Glutamatergic neuron (in vitro differentiated cells): ENCODE measurements around the gene KIAA1217. TPM values are rescaled to one million over a fixed set of nuclear protein-coding genes. Genes with fewer than 3 reads are reported as not detected.

Experiments
- DNase-seq: peaks from one replicate; pipeline ENCODE4 v3.0.0; 2022
- H3K27ac Mint-ChIP-seq: one replicate; pipeline ENCODE4 v1.8.0; 2020; ENCODE audit warnings: mild to moderate bottlenecking, mixed read lengths, inconsistent platforms; ENCODE audit not compliant: unreplicated experiment
- H3K27me3 Mint-ChIP-seq: one replicate; pipeline ENCODE4 v1.8.0; 2020; ENCODE audit warnings: mild to moderate bottlenecking, moderate library complexity, mixed read lengths, inconsistent platforms; ENCODE audit not compliant: unreplicated experiment
- H3K36me3 Mint-ChIP-seq: one replicate; pipeline ENCODE4 v1.8.0; 2020; ENCODE audit warnings: mild to moderate bottlenecking, mixed read lengths, inconsistent platforms; ENCODE audit not compliant: unreplicated experiment
- H3K4me1 Mint-ChIP-seq: one replicate; pipeline ENCODE4 v1.8.0; 2020; ENCODE audit warnings: mild to moderate bottlenecking, low read depth, mixed read lengths, inconsistent platforms; ENCODE audit not compliant: unreplicated experiment
- H3K4me3 Mint-ChIP-seq: one replicate; pipeline ENCODE4 v1.8.0; 2020; ENCODE audit warnings: mild to moderate bottlenecking, mixed read lengths, inconsistent platforms; ENCODE audit not compliant: unreplicated experiment
- H3K9me3 Mint-ChIP-seq: one replicate; pipeline ENCODE4 v1.8.0; 2020; ENCODE audit warnings: mild to moderate bottlenecking, moderate library complexity, mixed read lengths, inconsistent platforms; ENCODE audit not compliant: unreplicated experiment
- total RNA-seq: library from RNA; stranded (reverse); fragmentation: NEBNext Ultra II Directional; extraction: Animal tissue kit (Norgen Biotek cat#: 25700); gene quantifications from one replicate; pipeline ENCODE4 v1.2.1, GENCODE V29; 2021; ENCODE audit not compliant: unreplicated experiment
- TF ChIP-seq, protein P1 (sequence below): fragments of 200-600 bp; sonication (generic); IDR thresholded peaks from one replicate; pipeline ENCODE4 v1.5.0; 2021; ENCODE audit not compliant: partially characterized antibody, unreplicated experiment

The KIAA1217 gene
- total RNA-seq, 1 donor from 2014 or later = 4.4 TPM

DNA sequence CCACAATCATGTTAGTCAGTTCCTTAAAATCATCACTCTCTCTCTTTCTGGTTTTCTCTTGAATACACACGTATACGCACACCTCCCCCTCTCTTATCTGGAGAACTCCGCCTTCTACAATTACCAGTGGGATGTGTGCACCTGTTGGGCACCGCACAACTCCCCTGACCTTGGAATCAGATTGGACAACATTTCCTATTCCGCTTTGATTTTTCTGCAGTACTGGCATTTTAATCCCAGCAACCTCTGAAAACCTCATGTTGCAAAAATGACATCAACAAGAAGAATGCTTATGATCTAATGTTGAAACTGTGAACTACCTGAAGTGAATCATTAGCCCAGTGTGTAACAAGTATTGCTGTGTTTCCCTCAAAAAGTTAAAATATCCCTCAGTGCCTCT is 109.6 kb downstream of the KIAA1217 start:
- Mint-ChIP-seq H3K27me3 (no peaks in the 10 kb centered on the region), H3K36me3 (no peaks in the 10 kb centered on the region), H3K27ac (peak overlapping the region; percentile 62), H3K9me3 (peaks cover 2% of the 10 kb centered on the region), H3K4me3 (no peak overlapping the region), H3K4me1 (peaks cover under 1% of the 10 kb centered on the region)
- no peak for DNase-seq
- TF ChIP-seq, protein P1, sequence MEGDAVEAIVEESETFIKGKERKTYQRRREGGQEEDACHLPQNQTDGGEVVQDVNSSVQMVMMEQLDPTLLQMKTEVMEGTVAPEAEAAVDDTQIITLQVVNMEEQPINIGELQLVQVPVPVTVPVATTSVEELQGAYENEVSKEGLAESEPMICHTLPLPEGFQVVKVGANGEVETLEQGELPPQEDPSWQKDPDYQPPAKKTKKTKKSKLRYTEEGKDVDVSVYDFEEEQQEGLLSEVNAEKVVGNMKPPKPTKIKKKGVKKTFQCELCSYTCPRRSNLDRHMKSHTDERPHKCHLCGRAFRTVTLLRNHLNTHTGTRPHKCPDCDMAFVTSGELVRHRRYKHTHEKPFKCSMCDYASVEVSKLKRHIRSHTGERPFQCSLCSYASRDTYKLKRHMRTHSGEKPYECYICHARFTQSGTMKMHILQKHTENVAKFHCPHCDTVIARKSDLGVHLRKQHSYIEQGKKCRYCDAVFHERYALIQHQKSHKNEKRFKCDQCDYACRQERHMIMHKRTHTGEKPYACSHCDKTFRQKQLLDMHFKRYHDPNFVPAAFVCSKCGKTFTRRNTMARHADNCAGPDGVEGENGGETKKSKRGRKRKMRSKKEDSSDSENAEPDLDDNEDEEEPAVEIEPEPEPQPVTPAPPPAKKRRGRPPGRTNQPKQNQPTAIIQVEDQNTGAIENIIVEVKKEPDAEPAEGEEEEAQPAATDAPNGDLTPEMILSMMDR = no peak

GRCh38 chr10:24320373-24320772 is 111.4 kb downstream of the KIAA1217 start:
- H3K9me3 Mint-ChIP-seq = peaks cover 4% of the 10 kb centered on the region
- H3K4me3 Mint-ChIP-seq = no peak overlapping the region
- DNase-seq = no peak
- TF ChIP-seq, protein P1 = no peak
- H3K4me1 Mint-ChIP-seq = no peaks in the 10 kb centered on the region
- H3K27ac Mint-ChIP-seq = no peak overlapping the region
- no peaks in the 10 kb centered on the region for H3K27me3 Mint-ChIP-seq
- H3K36me3 Mint-ChIP-seq = no peaks in the 10 kb centered on the region

DNA sequence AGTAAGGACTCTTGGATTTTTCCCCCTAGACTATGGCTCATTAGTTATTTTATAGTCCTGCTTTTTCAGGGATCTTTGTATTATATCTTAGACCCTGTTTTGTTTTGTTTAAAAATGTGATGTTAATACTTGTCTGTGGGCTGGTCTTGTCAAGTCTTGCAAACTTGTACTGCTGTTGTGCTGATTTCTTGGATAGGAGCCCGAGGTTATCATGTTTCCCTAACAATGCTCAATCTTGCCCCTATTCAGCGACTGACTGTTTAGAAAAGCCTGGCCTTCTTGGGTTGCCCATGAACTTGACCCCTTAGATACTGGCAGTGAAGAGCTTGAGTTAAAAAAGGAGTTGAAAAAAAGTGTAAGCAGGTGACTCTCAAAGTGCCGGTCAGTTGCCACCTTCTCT is 115.7 kb downstream of the KIAA1217 start:
- Mint-ChIP-seq H3K4me1 (no peaks in the 10 kb centered on the region), H3K36me3 (no peaks in the 10 kb centered on the region), H3K27me3 (no peaks in the 10 kb centered on the region), H3K4me3 (no peak overlapping the region), H3K9me3 (peaks cover 2% of the 10 kb centered on the region), H3K27ac (no peak overlapping the region)
- no peak for DNase-seq
- TF ChIP-seq, protein P1 = no peak

GRCh38 chr10:24331457-24331856 is 122.5 kb downstream of the KIAA1217 start:
- Mint-ChIP-seq H3K4me3 (no peak overlapping the region), H3K27me3 (no peaks in the 10 kb centered on the region), H3K9me3 (no peaks in the 10 kb centered on the region), H3K36me3 (no peaks in the 10 kb centered on the region), H3K27ac (no peak overlapping the region), H3K4me1 (no peaks in the 10 kb centered on the region)
- DNase-seq = no peak
- TF ChIP-seq, protein P1 = no peak

DNA sequence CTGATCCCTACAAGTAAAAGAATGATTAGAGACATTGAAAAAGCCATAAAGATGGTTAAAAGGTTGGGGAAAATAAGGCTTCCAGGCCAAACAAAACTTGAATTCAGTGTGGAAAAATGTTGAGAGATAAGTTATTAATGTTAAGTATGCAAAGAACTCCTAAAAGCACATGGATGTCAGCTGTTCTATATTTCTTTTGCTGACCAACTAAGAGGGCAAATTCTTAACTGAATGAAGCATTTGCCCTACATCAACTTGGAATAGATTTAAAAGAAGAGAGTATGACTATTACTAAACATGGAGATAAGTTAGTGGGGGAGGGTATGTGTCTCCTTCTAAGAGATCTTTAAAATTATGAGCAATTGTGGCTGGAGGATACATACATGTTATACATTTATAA is 124.8 kb downstream of the KIAA1217 start:
- DNase-seq = no peak
- Mint-ChIP-seq H3K27ac (no peak overlapping the region), H3K9me3 (no peaks in the 10 kb centered on the region), H3K27me3 (no peaks in the 10 kb centered on the region), H3K4me1 (no peaks in the 10 kb centered on the region), H3K4me3 (no peak overlapping the region), H3K36me3 (no peaks in the 10 kb centered on the region)
- TF ChIP-seq, protein P1 = no peak
